Measurements from ENCODE around the gene MDM2. TPM values are rescaled to one million over a fixed set of nuclear protein-coding genes. Genes with fewer than 3 reads are reported as not detected.

MDM2 gene
- total RNA-seq, 1 experiment from 2014 or later: 97.1 TPM

GRCh38 chr12:68868043-68868790 is 60.2 kb downstream of the MDM2 start:
- no peak overlapping the region for H3K27ac Mint-ChIP-seq (ENCODE audit: unreplicated experiment)
- BruUV-seq (replicated peaks): no TSS peak
- CTCF ChIA-PET: no interaction called here

GRCh38 chr12:68870011-68870410 is 62.0 kb downstream of the MDM2 start:
- CTCF ChIA-PET: no interaction called here
- no peaks in the 10 kb centered on the region for H3K36me3 Mint-ChIP-seq (ENCODE audit: insufficient read depth, unreplicated experiment)
- no peak overlapping the region for H3K27ac Mint-ChIP-seq (ENCODE audit: unreplicated experiment)
- no peak for TF ChIP-seq CTCF (IDR thresholded peaks at IDR 0.05; ENCODE audit: unreplicated experiment)
- H3K27me3 Mint-ChIP-seq (ENCODE audit: unreplicated experiment): no peaks in the 10 kb centered on the region
- intact Hi-C loops (cut with micrococcal nuclease; ENCODE audit: unreplicated experiment): no loop called here
- no TSS peak for BruUV-seq (replicated peaks)
- no peaks in the 10 kb centered on the region for H3K4me1 Mint-ChIP-seq (ENCODE audit: low read depth, unreplicated experiment)
- H3K9me3 Mint-ChIP-seq (ENCODE audit: low read depth, unreplicated experiment): no peaks in the 10 kb centered on the region
- no peak overlapping the region for H3K4me3 Mint-ChIP-seq (ENCODE audit: low read depth, unreplicated experiment)
- no peak for DNase-seq

More at GRCh38 chr12:68868043-68868790, 60.2 kb downstream of the MDM2 start:
- no peaks in the 10 kb centered on the region for H3K9me3 Mint-ChIP-seq (ENCODE audit: low read depth, unreplicated experiment)
- H3K4me3 Mint-ChIP-seq (ENCODE audit: low read depth, unreplicated experiment): no peak overlapping the region
- no peak for DNase-seq
- intact Hi-C loops (cut with micrococcal nuclease; ENCODE audit: unreplicated experiment): loop anchor here (10.0 kb wide), 1 partner anchor 377 kb away; no protein-coding TSS in a partner anchor
- H3K36me3 Mint-ChIP-seq (ENCODE audit: insufficient read depth, unreplicated experiment): no peaks in the 10 kb centered on the region
- no peaks in the 10 kb centered on the region for H3K4me1 Mint-ChIP-seq (ENCODE audit: low read depth, unreplicated experiment)
- no peak for TF ChIP-seq CTCF (IDR thresholded peaks at IDR 0.05; ENCODE audit: unreplicated experiment)
- no peaks in the 10 kb centered on the region for H3K27me3 Mint-ChIP-seq (ENCODE audit: unreplicated experiment)

- Mint-ChIP-seq H3K27me3 (ENCODE audit: unreplicated experiment) (no peaks in the 10 kb centered on the region), H3K9me3 (ENCODE audit: low read depth, unreplicated experiment) (no peaks in the 10 kb centered on the region), H3K4me3 (ENCODE audit: low read depth, unreplicated experiment) (no peak overlapping the region), H3K27ac (ENCODE audit: unreplicated experiment) (no peak overlapping the region), H3K4me1 (ENCODE audit: low read depth, unreplicated experiment) (no peaks in the 10 kb centered on the region), H3K36me3 (ENCODE audit: insufficient read depth, unreplicated experiment) (no peaks in the 10 kb centered on the region)
- BruUV-seq (replicated peaks): no TSS peak
- intact Hi-C loops (cut with micrococcal nuclease; ENCODE audit: unreplicated experiment): no loop called here
- DNase-seq: no peak
- no peak for TF ChIP-seq CTCF (IDR thresholded peaks at IDR 0.05; ENCODE audit: unreplicated experiment)
- CTCF ChIA-PET: interaction anchor here (0.6 kb wide), 1 partner anchor 261 kb away, joined by 3 read pairs; no protein-coding TSS in a partner anchor
These were observed 62.5 kb downstream of the MDM2 start for GRCh38 chr12:68870443-68870842.

- Mint-ChIP-seq H3K9me3 (ENCODE audit: low read depth, unreplicated experiment) (no peaks in the 10 kb centered on the region), H3K4me1 (ENCODE audit: low read depth, unreplicated experiment) (no peaks in the 10 kb centered on the region), H3K36me3 (ENCODE audit: insufficient read depth, unreplicated experiment) (no peaks in the 10 kb centered on the region), H3K27me3 (ENCODE audit: unreplicated experiment) (no peaks in the 10 kb centered on the region), H3K4me3 (ENCODE audit: low read depth, unreplicated experiment) (no peak overlapping the region), H3K27ac (ENCODE audit: unreplicated experiment) (no peak overlapping the region)
- intact Hi-C loops (cut with micrococcal nuclease; ENCODE audit: unreplicated experiment): no loop called here
- TF ChIP-seq CTCF (IDR thresholded peaks at IDR 0.05; ENCODE audit: unreplicated experiment): no peak
- CTCF ChIA-PET: no interaction called here
- DNase-seq: no peak
- BruUV-seq (replicated peaks): no TSS peak
These were observed 63.4 kb downstream of the MDM2 start for GRCh38 chr12:68871396-68871795.
